WTC11 (cell line): ENCODE data around the gene PDXK. TPM values are rescaled to one million over a fixed set of nuclear protein-coding genes. Genes with fewer than 3 reads are reported as not detected.

Experiments
- ATAC-seq: fragments of 200-7000 bp; cut with Tn5 transposase; 2 replicates; pipeline ENCODE4 v1.10.0; 2021; ENCODE audit warnings: mild to moderate bottlenecking, moderate library complexity
- CTCF ChIA-PET: fragments of 300-600 bp; sonication (Branson Sonifier 250); formaldehyde crosslinking; loops from one replicate; lab custom pipeline; 2021; ENCODE audit warnings: antibody characterized with exemption; lab: Charles Lee
- POLR2A ChIA-PET: fragments of 350-600 bp; sonication (Branson Sonifier 250); formaldehyde crosslinking; loops from one replicate; lab custom pipeline; 2021; ENCODE audit warnings: antibody characterized with exemption; lab: Charles Lee
- DNase-seq: peaks from one replicate; pipeline ENCODE4 v3.0.0; 2021; ENCODE audit warnings: low spot score
- H3K27ac Mint-ChIP-seq: 2 replicates; pipeline ENCODE4 v1.8.0; 2021; ENCODE audit warnings: mixed read lengths
- H3K27me3 Mint-ChIP-seq: 2 replicates; pipeline ENCODE4 v1.8.0; 2021; ENCODE audit warnings: low read depth, mild to moderate bottlenecking, moderate library complexity, mixed read lengths
- H3K36me3 Mint-ChIP-seq: 2 replicates; pipeline ENCODE4 v1.8.0; 2021; ENCODE audit warnings: mixed read lengths
- H3K4me1 Mint-ChIP-seq: 2 replicates; pipeline ENCODE4 v1.8.0; 2022; ENCODE audit warnings: mixed read lengths
- H3K4me3 Mint-ChIP-seq: 2 replicates; pipeline ENCODE4 v1.8.0; 2021; ENCODE audit warnings: mild to moderate bottlenecking, moderate library complexity, mixed read lengths
- H3K9me3 Mint-ChIP-seq: 2 replicates; pipeline ENCODE4 v1.8.0; 2021; ENCODE audit warnings: mixed read lengths
- ETV6 ChIP-seq: sonication (generic); formaldehyde crosslinking; IDR thresholded peaks from 2 replicates; pipeline ENCODE4 v1.8.1; 2022; ENCODE audit warnings: mild to moderate bottlenecking, missing genetic modification reagents
- GRHL2 ChIP-seq: fragments of 250-450 bp; sonication (Bioruptor Pico); IDR thresholded peaks from 2 replicates; pipeline ENCODE4 v1.8.0; 2022; ENCODE audit warnings: mild to moderate bottlenecking, moderate library complexity; ENCODE audit not compliant: insufficient replicate concordance, severe bottlenecking
- JAZF1 ChIP-seq: fragments of 250-450 bp; sonication (Bioruptor Pico); IDR thresholded peaks from 2 replicates; pipeline ENCODE4 v1.9.0; 2021; ENCODE audit warnings: moderate library complexity, mild to moderate bottlenecking, inconsistent platforms
- JUN ChIP-seq: sonication (generic); formaldehyde crosslinking; IDR thresholded peaks from 2 replicates; pipeline ENCODE4 v1.8.0; 2023; ENCODE audit warnings: mild to moderate bottlenecking, missing genetic modification reagents
- MXD4 ChIP-seq: fragments of 250-450 bp; sonication (Bioruptor Pico); IDR thresholded peaks from 2 replicates; pipeline ENCODE4 v1.8.0; 2021; ENCODE audit warnings: mild to moderate bottlenecking, moderate library complexity, borderline replicate concordance
- NFYB ChIP-seq: sonication (generic); formaldehyde crosslinking; conservative IDR thresholded peaks from 2 replicates; pipeline ENCODE4 v1.8.0; 2022; ENCODE audit warnings: low read depth, missing genetic modification reagents
- NR1H2 ChIP-seq: sonication (generic); formaldehyde crosslinking; IDR thresholded peaks from 2 replicates; pipeline ENCODE4 v1.9.0; 2021; ENCODE audit warnings: mild to moderate bottlenecking, moderate library complexity, missing genetic modification reagents
- RELA ChIP-seq: sonication (generic); formaldehyde crosslinking; IDR thresholded peaks from 2 replicates; pipeline ENCODE4 v1.8.1; 2022; ENCODE audit warnings: missing genetic modification reagents, mild to moderate bottlenecking, borderline replicate concordance
- TEAD4 ChIP-seq: sonication (generic); formaldehyde crosslinking; IDR thresholded peaks from 2 replicates; pipeline ENCODE4 v1.8.0; 2022; ENCODE audit warnings: mild to moderate bottlenecking, missing genetic modification reagents
- ZNF121 ChIP-seq: sonication (generic); formaldehyde crosslinking; IDR thresholded peaks from 2 replicates; pipeline ENCODE4 v1.8.0; 2023; ENCODE audit warnings: missing genetic modification reagents
- ZNF317 ChIP-seq: sonication (generic); formaldehyde crosslinking; IDR thresholded peaks from 2 replicates; pipeline ENCODE4 v1.8.1; 2023; ENCODE audit warnings: low read depth, mild to moderate bottlenecking, moderate library complexity, missing genetic modification reagents, borderline replicate concordance
- total RNA-seq: library from RNA; stranded (reverse); gene quantifications from 3 replicates; pipeline ENCODE4 v1.2.3, GENCODE V29; 2021
- TF ChIP-seq, protein P1 (sequence below): sonication (generic); formaldehyde crosslinking; IDR thresholded peaks from 2 replicates; pipeline ENCODE4 v1.8.1; 2023; ENCODE audit warnings: mild to moderate bottlenecking, moderate library complexity, missing genetic modification reagents
- TF ChIP-seq, protein P2 (sequence below): sonication (generic); formaldehyde crosslinking; IDR thresholded peaks from 2 replicates; pipeline ENCODE4 v1.8.1; 2022; ENCODE audit warnings: missing genetic modification reagents, borderline replicate concordance
- TF ChIP-seq, protein P3 (sequence below): sonication (generic); formaldehyde crosslinking; conservative IDR thresholded peaks from 2 replicates; pipeline ENCODE4 v1.8.1; 2022; ENCODE audit warnings: mild to moderate bottlenecking, missing genetic modification reagents
- TF ChIP-seq, protein P4 (sequence below): sonication (generic); formaldehyde crosslinking; IDR thresholded peaks from 2 replicates; pipeline ENCODE4 v1.8.0; 2023; ENCODE audit warnings: missing genetic modification reagents
- TF ChIP-seq, protein P5 (sequence below): sonication (generic); formaldehyde crosslinking; IDR thresholded peaks from 2 replicates; pipeline ENCODE4 v1.8.0; 2022; ENCODE audit warnings: missing genetic modification reagents

The PDXK gene
- total RNA-seq, 1 experiment from 2014 or later: 120 TPM

DNA sequence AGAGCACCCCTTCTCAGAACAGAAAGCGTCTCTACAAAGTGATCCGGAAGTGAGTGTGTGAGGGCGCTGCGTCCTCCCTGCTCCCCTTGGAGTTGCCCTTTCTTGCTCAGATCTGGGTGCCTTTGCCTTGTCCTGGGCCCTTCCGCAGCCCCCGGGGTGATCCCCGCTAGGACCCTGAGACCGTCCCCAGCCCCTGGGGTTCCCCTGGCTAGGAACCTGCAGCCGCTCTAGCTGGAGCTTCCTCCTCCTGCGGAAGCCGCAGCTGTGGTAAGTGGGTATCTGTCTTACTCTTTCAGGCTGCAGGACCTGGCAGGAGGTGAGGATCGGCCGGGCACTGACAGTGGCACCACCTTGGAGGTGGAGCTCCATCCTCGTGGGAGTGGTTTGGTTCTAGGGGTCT, 81.6 kb downstream of the PDXK start (continued):
- no peak for TF ChIP-seq NR1H2 (CRISPR knock-in tag)

DNA sequence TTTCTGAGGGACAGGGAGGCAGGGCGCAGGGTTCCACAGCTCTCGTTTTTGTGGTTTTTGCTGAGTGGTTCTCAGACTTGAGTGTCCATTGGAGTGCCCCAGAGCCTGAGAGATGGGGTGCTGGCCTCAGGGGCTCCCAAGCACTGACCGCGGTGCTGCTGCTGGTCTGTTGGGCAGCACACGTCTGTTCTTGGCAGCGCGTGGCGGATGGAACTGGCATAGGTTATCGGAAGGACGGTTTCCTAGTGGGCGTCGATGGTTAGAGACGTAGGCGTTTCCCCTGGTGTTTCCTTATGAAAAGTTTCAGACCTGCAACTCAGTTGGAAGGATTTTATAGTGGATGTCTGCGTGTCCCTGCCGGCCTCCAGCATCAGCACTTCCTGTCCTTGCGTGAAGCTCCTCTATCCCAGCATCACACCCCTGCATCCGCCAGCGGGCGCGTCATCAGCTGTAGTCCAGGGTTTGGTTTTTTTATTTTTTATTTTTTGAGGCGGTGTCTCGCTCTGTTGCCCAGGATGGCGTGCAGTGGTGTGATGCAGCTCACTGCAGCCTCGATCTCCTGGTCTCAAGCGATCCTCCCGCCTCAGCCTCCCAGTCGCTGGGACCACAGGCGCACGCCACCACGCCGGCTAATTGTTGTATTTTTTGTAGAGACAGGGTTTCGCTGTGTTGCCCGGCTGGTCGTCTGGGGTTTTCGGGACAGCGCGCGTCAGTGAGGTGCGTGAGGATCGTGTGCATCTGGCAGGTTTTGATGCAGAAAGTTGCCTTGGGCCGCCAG, 82.3 kb downstream of the PDXK start:
- no peaks in the 10 kb centered on the region for H3K9me3 Mint-ChIP-seq
- DNase-seq (no peak), ATAC-seq (no peak)
- no peak overlapping the region for H3K4me3 Mint-ChIP-seq
- no peaks in the 10 kb centered on the region for H3K27me3 Mint-ChIP-seq
- CTCF ChIA-PET: interaction anchor here (0.7 to 1.1 kb wide), 2 partner anchors 10 to 12 kb away, joined by 3 read pairs; partner anchors contain the start of gene RRP1
- H3K36me3 Mint-ChIP-seq: peaks cover 61% of the 10 kb centered on the region
- TF ChIP-seq, protein P1, sequence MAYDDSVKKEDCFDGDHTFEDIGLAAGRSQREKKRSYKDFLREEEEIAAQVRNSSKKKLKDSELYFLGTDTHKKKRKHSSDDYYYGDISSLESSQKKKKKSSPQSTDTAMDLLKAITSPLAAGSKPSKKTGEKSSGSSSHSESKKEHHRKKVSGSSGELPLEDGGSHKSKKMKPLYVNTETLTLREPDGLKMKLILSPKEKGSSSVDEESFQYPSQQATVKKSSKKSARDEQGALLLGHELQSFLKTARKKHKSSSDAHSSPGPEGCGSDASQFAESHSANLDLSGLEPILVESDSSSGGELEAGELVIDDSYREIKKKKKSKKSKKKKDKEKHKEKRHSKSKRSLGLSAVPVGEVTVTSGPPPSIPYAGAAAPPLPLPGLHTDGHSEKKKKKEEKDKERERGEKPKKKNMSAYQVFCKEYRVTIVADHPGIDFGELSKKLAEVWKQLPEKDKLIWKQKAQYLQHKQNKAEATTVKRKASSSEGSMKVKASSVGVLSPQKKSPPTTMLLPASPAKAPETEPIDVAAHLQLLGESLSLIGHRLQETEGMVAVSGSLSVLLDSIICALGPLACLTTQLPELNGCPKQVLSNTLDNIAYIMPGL (CRISPR knock-in tag): no peak
- TF ChIP-seq JAZF1 (CRISPR knock-in tag) (no peak), MXD4 (CRISPR knock-in tag) (no peak), NFYB (CRISPR knock-in tag) (no peak), JUN (CRISPR knock-in tag) (no peak)
- TF ChIP-seq, protein P2, sequence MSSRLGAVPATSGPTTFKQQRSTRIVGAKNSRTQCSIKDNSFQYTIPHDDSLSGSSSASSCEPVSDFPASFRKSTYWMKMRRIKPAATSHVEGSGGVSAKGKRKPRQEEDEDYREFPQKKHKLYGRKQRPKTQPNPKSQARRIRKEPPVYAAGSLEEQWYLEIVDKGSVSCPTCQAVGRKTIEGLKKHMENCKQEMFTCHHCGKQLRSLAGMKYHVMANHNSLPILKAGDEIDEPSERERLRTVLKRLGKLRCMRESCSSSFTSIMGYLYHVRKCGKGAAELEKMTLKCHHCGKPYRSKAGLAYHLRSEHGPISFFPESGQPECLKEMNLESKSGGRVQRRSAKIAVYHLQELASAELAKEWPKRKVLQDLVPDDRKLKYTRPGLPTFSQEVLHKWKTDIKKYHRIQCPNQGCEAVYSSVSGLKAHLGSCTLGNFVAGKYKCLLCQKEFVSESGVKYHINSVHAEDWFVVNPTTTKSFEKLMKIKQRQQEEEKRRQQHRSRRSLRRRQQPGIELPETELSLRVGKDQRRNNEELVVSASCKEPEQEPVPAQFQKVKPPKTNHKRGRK (CRISPR knock-in tag): no peak
- POLR2A ChIA-PET: no interaction called here
- H3K27ac Mint-ChIP-seq: peak overlapping the region; percentile 53; the same call in 1 of the 2 replicates
- no peaks in the 10 kb centered on the region for H3K4me1 Mint-ChIP-seq

DNA sequence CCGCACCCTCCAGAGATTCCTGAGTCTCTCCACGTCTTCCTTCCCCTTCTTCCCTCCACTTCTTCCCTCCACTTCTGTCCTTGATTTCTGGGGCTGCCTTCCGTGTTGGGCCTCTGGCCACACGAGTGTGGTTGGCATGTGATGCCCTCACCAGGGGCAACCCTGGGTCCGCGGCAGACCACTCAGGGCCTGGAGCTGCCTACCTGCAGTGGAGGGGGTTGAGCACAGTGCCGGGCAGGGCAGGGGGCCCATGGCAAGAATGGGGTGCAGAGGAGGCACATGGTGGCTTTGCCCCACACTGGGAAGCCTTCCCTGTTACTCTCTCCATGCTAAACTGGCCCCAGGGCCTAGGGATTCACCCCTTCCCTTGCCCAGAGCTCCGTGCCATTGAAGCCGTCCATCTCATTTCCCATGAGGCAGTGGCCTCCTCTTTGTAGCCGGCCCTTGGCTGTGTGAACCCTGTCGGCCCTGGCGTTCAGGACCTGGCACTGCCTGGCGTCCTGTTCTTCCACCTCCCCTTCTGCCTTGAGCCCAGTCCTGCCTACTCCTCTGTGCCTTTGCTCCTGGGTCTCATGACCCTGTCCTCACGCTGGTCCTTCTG, 83.9 kb downstream of the PDXK start:
- ChIA-PET CTCF (no interaction called here), POLR2A (no interaction called here)
- ATAC-seq: no peak
- no peak overlapping the region for H3K4me3 Mint-ChIP-seq
- no peaks in the 10 kb centered on the region for H3K27me3 Mint-ChIP-seq
- TF ChIP-seq ZNF121 (CRISPR knock-in tag) (no peak), RELA (no peak), TEAD4 (no peak), GRHL2 (no peak), ETV6 (CRISPR knock-in tag) (no peak), ZNF317 (CRISPR knock-in tag) (no peak)
- TF ChIP-seq, protein P3, sequence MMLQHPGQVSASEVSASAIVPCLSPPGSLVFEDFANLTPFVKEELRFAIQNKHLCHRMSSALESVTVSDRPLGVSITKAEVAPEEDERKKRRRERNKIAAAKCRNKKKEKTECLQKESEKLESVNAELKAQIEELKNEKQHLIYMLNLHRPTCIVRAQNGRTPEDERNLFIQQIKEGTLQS (CRISPR knock-in tag): no peak
- TF ChIP-seq, protein P4, sequence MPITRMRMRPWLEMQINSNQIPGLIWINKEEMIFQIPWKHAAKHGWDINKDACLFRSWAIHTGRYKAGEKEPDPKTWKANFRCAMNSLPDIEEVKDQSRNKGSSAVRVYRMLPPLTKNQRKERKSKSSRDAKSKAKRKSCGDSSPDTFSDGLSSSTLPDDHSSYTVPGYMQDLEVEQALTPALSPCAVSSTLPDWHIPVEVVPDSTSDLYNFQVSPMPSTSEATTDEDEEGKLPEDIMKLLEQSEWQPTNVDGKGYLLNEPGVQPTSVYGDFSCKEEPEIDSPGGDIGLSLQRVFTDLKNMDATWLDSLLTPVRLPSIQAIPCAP (CRISPR knock-in tag): no peak
- TF ChIP-seq, protein P5, sequence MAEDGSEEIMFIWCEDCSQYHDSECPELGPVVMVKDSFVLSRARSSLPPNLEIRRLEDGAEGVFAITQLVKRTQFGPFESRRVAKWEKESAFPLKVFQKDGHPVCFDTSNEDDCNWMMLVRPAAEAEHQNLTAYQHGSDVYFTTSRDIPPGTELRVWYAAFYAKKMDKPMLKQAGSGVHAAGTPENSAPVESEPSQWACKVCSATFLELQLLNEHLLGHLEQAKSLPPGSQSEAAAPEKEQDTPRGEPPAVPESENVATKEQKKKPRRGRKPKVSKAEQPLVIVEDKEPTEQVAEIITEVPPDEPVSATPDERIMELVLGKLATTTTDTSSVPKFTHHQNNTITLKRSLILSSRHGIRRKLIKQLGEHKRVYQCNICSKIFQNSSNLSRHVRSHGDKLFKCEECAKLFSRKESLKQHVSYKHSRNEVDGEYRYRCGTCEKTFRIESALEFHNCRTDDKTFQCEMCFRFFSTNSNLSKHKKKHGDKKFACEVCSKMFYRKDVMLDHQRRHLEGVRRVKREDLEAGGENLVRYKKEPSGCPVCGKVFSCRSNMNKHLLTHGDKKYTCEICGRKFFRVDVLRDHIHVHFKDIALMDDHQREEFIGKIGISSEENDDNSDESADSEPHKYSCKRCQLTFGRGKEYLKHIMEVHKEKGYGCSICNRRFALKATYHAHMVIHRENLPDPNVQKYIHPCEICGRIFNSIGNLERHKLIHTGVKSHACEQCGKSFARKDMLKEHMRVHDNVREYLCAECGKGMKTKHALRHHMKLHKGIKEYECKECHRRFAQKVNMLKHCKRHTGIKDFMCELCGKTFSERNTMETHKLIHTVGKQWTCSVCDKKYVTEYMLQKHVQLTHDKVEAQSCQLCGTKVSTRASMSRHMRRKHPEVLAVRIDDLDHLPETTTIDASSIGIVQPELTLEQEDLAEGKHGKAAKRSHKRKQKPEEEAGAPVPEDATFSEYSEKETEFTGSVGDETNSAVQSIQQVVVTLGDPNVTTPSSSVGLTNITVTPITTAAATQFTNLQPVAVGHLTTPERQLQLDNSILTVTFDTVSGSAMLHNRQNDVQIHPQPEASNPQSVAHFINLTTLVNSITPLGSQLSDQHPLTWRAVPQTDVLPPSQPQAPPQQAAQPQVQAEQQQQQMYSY: no peak
- no peaks in the 10 kb centered on the region for H3K9me3 Mint-ChIP-seq
- no peak overlapping the region for H3K27ac Mint-ChIP-seq
- peaks cover 45% of the 10 kb centered on the region for H3K36me3 Mint-ChIP-seq
- no peak for DNase-seq
- no peaks in the 10 kb centered on the region for H3K4me1 Mint-ChIP-seq
